AG08395 (cell line): ENCODE results near the gene MMP2.

Experiments
- DNase-seq: peaks from one replicate; pipeline ENCODE4 v3.0.0; 2012; ENCODE audit warnings: mixed read lengths, low spot score

MMP2 gene

GRCh38 chr16:55469821-55470532 lies 9.0 kb upstream of the MMP2 start:
- DNase-seq: no peak

GRCh38 chr16:55470533-55471371 lies 8.2 kb upstream of the MMP2 start:
- DNase-seq: peak; percentile 56

- DNase-seq: peak; percentile 61
Observed at GRCh38 chr16:55471448-55472097, 7.4 kb upstream of the MMP2 start.

- no peak for DNase-seq
Observed at GRCh38 chr16:55473587-55473986, 5.4 kb upstream of the MMP2 start.

- DNase-seq: no peak
Observed at GRCh38 chr16:55474821-55475220, 4.2 kb upstream of the MMP2 start.

GRCh38 chr16:55475919-55476318 lies 3.1 kb upstream of the MMP2 start:
- DNase-seq: peak; percentile 44

GRCh38 chr16:55476625-55477533 lies 2.1 kb upstream of the MMP2 start:
- DNase-seq: no peak

- DNase-seq: no peak
Observed at GRCh38 chr16:55477736-55478135, 1.3 kb upstream of the MMP2 start.

- no peak for DNase-seq
Observed at GRCh38 chr16:55479430-55480140, 587 bp downstream of the MMP2 start.

- peak; percentile 89 for DNase-seq
Observed at GRCh38 chr16:55480228-55480655, 1.2 kb downstream of the MMP2 start.

GRCh38 chr16:55481023-55481422 lies 2.0 kb downstream of the MMP2 start:
- no peak for DNase-seq

- no peak for DNase-seq
Observed at GRCh38 chr16:55482056-55482455, 3.1 kb downstream of the MMP2 start.

- DNase-seq: peak; percentile 91
Observed at GRCh38 chr16:55487048-55487803, 8.2 kb downstream of the MMP2 start.

GRCh38 chr16:55488306-55488705 lies 9.3 kb downstream of the MMP2 start:
- peak; percentile 7 for DNase-seq

GRCh38 chr16:55489119-55489955 lies 10.3 kb downstream of the MMP2 start:
- no peak for DNase-seq

GRCh38 chr16:55489956-55490265 lies 10.9 kb downstream of the MMP2 start:
- DNase-seq: no peak

GRCh38 chr16:55490301-55490700 lies 11.3 kb downstream of the MMP2 start:
- no peak for DNase-seq

- DNase-seq: no peak
Observed at GRCh38 chr16:55491691-55492090, 12.7 kb downstream of the MMP2 start.

GRCh38 chr16:55492756-55493380 lies 13.9 kb downstream of the MMP2 start:
- DNase-seq: no peak
